Measurements from ENCODE around the gene MCF2L.

The MCF2L gene

DNA sequence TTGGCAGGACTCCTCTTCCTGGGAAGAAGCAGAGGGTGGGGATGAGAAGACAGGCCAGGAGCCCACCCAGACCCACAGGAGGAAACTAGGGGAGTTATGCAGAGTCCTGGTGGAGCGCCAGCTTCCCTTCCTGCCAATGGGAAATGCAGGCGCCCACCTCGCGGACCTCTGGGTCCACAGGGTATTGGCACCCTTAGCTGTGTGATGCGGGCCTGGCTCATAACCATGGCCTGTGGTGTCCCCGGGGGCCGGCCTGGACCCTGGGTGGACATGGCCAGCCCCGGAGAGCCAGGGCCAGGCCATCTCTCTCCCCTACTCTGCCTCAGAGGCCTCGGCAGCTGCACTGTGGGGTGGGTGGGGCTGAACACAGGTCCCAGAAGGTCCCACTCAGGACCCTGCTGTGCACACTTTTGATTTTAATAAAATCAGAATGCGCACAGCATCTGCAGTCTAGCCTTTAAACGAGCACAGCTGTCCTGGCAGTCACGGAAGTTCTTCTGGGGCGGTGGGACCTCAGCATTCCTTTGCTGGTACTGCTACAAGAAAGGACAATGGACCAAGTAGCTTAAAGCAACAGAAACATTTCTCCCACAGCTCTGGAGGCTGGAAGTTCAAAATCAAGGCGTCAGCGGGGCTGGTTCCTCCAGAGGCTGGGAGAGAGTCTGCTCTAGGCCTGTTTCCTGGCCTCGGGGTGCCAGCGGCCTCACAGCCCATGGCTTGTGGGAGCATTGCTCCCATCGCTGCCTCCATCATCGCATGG is 155.4 kb downstream of the MCF2L start:
- no peak overlapping the region for H3K27ac ChIP-seq
- no peak overlapping the region for H3K4me3 ChIP-seq (ENCODE audit: low read depth, low read length)
- TF ChIP-seq, protein P1, sequence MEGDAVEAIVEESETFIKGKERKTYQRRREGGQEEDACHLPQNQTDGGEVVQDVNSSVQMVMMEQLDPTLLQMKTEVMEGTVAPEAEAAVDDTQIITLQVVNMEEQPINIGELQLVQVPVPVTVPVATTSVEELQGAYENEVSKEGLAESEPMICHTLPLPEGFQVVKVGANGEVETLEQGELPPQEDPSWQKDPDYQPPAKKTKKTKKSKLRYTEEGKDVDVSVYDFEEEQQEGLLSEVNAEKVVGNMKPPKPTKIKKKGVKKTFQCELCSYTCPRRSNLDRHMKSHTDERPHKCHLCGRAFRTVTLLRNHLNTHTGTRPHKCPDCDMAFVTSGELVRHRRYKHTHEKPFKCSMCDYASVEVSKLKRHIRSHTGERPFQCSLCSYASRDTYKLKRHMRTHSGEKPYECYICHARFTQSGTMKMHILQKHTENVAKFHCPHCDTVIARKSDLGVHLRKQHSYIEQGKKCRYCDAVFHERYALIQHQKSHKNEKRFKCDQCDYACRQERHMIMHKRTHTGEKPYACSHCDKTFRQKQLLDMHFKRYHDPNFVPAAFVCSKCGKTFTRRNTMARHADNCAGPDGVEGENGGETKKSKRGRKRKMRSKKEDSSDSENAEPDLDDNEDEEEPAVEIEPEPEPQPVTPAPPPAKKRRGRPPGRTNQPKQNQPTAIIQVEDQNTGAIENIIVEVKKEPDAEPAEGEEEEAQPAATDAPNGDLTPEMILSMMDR (IDR thresholded peaks at IDR 0.05; ENCODE audit: low read depth, low read length, missing control alignments): no peak
- H3K27me3 ChIP-seq (replicated peaks): no peaks in the 10 kb centered on the region
- in situ Hi-C loops (cut with HindIII; ENCODE audit: low pct_ligation_motif_present, low sequenced_read_pairs): no loop called here
- no peaks in the 10 kb centered on the region for H3K36me3 ChIP-seq (replicated peaks)
- no peak for DNase-seq

DNA sequence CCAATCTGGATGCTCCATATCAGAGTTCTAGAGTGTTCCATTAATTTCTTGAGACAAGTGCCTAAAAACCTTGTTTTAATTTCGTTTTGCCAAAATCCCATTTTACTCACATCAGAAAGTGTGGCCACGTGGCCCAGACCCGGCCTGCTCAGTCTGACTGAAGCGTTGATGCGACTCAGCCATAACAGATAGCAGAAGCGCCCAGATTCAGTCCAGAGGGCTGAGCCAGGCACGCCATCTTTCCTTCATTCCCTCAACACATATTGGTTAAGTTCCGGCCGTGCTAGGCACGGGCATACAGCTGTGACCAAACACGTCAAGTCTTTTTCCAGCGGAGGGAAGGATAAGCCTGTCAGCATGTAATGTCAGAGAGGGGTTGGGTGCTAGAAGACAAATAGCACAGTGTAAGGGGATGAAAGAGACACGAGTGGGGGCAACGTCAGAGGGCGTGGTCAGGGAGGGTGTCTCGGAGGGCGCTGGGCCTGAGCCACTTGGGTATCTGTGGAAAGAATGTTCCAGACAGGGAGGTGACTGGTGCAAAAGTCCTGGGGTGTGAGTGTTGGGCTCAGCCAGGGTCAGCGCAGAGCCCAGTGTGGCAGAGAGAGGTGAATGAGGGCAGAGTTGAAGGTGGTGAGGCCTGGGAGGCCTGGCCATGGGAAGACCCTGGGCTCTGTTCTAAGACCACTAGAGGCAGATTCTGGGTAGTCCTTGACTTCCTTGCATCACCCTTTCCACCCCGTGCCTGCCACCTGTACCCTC is 156.7 kb downstream of the MCF2L start:
- TF ChIP-seq, protein P1 (IDR thresholded peaks at IDR 0.05; ENCODE audit: low read depth, low read length, missing control alignments): no peak
- DNase-seq: no peak
- no peak overlapping the region for H3K4me3 ChIP-seq (ENCODE audit: low read depth, low read length)
- H3K36me3 ChIP-seq (replicated peaks): no peaks in the 10 kb centered on the region
- H3K27ac ChIP-seq: no peak overlapping the region
- in situ Hi-C loops (cut with HindIII; ENCODE audit: low pct_ligation_motif_present, low sequenced_read_pairs): no loop called here
- no peaks in the 10 kb centered on the region for H3K27me3 ChIP-seq (replicated peaks)

DNA sequence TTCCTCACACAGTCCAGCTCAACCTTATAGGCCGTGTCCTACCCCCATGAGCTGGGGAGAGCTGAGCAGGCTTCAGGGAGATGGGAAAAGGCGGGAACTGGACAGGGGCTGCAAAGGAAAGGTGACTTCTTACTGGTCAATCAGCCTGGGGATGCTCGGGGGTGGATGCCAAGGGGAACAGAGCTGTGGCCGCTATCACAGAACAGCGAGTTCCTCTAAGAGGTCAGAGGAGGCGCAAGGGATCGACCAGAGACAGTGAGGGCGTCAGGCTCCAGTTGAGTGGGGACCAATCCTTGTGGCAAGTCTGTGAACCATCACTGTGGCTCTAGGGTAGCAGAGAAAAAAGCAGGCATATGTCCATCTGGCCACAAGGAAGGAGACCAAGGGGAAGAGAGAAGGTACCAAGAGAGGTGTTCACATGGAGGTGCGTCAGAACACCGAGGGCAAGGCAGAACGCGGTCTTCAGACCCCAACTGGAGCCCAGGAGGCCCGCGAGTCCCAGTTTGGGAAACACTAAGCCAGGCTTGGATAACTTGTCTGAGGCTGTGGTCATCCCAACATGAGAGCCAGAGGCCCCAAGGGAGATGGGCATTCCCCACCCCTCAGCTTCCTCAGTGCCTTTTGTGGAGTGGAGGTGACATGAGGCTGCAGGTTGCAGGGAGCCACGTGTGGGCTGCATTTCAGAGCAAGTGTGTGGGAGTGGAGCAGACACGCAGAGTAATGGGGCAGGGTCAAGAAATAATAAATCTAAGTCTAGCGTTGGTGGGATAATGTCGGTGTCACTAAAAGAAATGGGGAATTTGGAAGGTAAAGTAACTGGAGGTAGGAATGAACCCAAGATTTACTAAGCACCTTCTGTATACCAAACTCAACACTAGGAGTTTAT is 157.5 kb downstream of the MCF2L start:
- no peaks in the 10 kb centered on the region for H3K27me3 ChIP-seq (replicated peaks)
- H3K36me3 ChIP-seq (replicated peaks): no peaks in the 10 kb centered on the region
- no peak overlapping the region for H3K4me3 ChIP-seq (ENCODE audit: low read depth, low read length)
- TF ChIP-seq, protein P1 (IDR thresholded peaks at IDR 0.05; ENCODE audit: low read depth, low read length, missing control alignments): no peak
- in situ Hi-C loops (cut with HindIII; ENCODE audit: low pct_ligation_motif_present, low sequenced_read_pairs): no loop called here
- H3K27ac ChIP-seq: no peak overlapping the region
- no peak for DNase-seq

DNA sequence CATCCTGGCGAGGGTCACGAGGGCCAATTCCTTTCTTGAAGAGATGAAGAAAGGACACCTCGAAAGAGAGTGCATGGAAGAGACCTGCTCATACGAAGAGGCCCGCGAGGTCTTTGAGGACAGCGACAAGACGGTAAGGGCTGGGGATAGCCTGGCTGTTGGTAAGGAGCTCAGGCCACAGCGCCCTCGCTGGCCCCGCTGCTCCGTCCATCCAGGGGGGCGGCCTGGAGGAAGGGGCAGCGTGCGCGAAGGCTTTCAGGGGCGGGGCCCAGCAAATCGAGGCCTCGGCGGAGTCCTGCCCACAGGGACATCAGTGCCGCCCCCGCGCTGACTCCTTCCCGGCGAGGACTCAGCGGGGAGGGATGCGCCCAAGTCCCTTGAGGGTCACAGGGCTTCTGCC is 160.5 kb downstream of the MCF2L start:
- TF ChIP-seq, protein P1 (IDR thresholded peaks at IDR 0.05; ENCODE audit: low read depth, low read length, missing control alignments): no peak
- peak overlapping the region; percentile 42 for H3K4me3 ChIP-seq (ENCODE audit: low read depth, low read length)
- DNase-seq: no peak
- H3K27ac ChIP-seq: no peak overlapping the region
- H3K27me3 ChIP-seq (replicated peaks): peaks cover 3% of the 10 kb centered on the region
- no peaks in the 10 kb centered on the region for H3K36me3 ChIP-seq (replicated peaks)
- in situ Hi-C loops (cut with HindIII; ENCODE audit: low pct_ligation_motif_present, low sequenced_read_pairs): no loop called here

- H3K27me3 ChIP-seq (replicated peaks): peaks cover 3% of the 10 kb centered on the region
- H3K36me3 ChIP-seq (replicated peaks): no peaks in the 10 kb centered on the region
- in situ Hi-C loops (cut with HindIII; ENCODE audit: low pct_ligation_motif_present, low sequenced_read_pairs): no loop called here
- TF ChIP-seq, protein P1 (IDR thresholded peaks at IDR 0.05; ENCODE audit: low read depth, low read length, missing control alignments): no peak
- H3K27ac ChIP-seq: no peak overlapping the region
- no peak for DNase-seq
- H3K4me3 ChIP-seq (ENCODE audit: low read depth, low read length): peak overlapping the region; percentile 42
Observed at GRCh38 chr13:113129921-113130750, 161.1 kb downstream of the MCF2L start.

Measured in brain microvascular endothelial cell (primary cell).